ENCODE data around the gene ADAM10.

Gene ADAM10

DNA sequence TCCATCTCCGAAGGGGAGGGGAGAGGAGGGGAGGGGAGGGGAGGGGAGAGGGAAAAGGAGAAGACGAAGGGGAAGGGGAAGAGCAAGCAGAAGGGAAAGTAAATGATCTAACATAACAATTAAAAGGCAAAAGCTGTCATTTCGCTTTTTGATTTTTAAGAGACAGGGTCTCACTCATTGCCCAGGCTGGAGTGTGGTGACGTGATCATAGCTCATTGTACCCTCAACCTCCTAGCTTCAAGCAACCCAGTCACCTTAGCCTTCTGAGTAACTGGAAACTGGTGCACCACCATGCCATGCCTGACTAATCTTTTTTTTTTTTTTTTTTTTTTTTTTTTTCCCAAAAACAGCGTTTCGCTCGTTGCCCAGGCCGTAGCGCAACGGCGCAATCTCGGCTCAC, 22.6 kb downstream of the ADAM10 start:
- TF ChIP-seq, protein P1, sequence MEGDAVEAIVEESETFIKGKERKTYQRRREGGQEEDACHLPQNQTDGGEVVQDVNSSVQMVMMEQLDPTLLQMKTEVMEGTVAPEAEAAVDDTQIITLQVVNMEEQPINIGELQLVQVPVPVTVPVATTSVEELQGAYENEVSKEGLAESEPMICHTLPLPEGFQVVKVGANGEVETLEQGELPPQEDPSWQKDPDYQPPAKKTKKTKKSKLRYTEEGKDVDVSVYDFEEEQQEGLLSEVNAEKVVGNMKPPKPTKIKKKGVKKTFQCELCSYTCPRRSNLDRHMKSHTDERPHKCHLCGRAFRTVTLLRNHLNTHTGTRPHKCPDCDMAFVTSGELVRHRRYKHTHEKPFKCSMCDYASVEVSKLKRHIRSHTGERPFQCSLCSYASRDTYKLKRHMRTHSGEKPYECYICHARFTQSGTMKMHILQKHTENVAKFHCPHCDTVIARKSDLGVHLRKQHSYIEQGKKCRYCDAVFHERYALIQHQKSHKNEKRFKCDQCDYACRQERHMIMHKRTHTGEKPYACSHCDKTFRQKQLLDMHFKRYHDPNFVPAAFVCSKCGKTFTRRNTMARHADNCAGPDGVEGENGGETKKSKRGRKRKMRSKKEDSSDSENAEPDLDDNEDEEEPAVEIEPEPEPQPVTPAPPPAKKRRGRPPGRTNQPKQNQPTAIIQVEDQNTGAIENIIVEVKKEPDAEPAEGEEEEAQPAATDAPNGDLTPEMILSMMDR (IDR thresholded peaks at IDR 0.05; ENCODE audit: insufficient read depth, low read depth, low read length, missing control alignments), result no peak
- DNase-seq (ENCODE audit: low read depth), result no peak
- H3K4me3 ChIP-seq (ENCODE audit: low read depth, low read length), result no peak overlapping the region

DNA sequence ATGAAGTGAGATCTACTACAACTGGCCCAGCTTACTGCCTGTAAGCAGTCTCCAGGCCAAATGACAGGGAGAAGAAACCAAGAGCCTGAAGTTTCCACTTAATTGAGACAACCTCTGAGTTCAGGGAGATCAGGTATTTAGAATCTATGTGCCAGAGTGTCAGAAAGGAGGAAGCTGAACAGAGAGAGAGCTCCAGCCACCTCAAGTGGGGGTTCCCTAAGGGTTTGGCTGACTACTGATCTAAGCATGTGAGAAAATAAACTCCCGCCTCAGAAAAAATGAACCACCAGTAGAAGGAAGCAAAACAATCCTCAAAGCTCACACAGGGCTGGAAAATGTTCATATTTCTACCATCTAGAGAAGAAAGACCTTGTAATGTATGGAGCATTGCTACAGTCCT, 25.0 kb downstream of the ADAM10 start:
- DNase-seq (ENCODE audit: low read depth), result peak; percentile 72
- TF ChIP-seq, protein P1 (IDR thresholded peaks at IDR 0.05; ENCODE audit: insufficient read depth, low read depth, low read length, missing control alignments), result no peak
- H3K4me3 ChIP-seq (ENCODE audit: low read depth, low read length), result no peak overlapping the region

- DNase-seq (ENCODE audit: low read depth), result no peak
- TF ChIP-seq, protein P1 (IDR thresholded peaks at IDR 0.05; ENCODE audit: insufficient read depth, low read depth, low read length, missing control alignments), result no peak
- no peak overlapping the region for H3K4me3 ChIP-seq (ENCODE audit: low read depth, low read length)
Observed at GRCh38 chr15:58717357-58717756, 32.1 kb downstream of the ADAM10 start.

GRCh38 chr15:58716027-58716426, 33.5 kb downstream of the ADAM10 start:
- DNase-seq (ENCODE audit: low read depth), result no peak
- H3K4me3 ChIP-seq (ENCODE audit: low read depth, low read length), result no peak overlapping the region
- TF ChIP-seq, protein P1 (IDR thresholded peaks at IDR 0.05; ENCODE audit: insufficient read depth, low read depth, low read length, missing control alignments), result no peak

- DNase-seq (ENCODE audit: low read depth), result peak; percentile 17
- no peak overlapping the region for H3K4me3 ChIP-seq (ENCODE audit: low read depth, low read length)
- TF ChIP-seq, protein P1 (IDR thresholded peaks at IDR 0.05; ENCODE audit: insufficient read depth, low read depth, low read length, missing control alignments), result no peak
Observed at GRCh38 chr15:58715266-58715917, 34.1 kb downstream of the ADAM10 start.

- H3K4me3 ChIP-seq (ENCODE audit: low read depth, low read length), result no peak overlapping the region
- no peak for DNase-seq (ENCODE audit: low read depth)
- TF ChIP-seq, protein P1 (IDR thresholded peaks at IDR 0.05; ENCODE audit: insufficient read depth, low read depth, low read length, missing control alignments), result no peak
Observed at GRCh38 chr15:58710701-58711100, 38.8 kb downstream of the ADAM10 start.

GRCh38 chr15:58707397-58707796, 42.1 kb downstream of the ADAM10 start:
- TF ChIP-seq, protein P1 (IDR thresholded peaks at IDR 0.05; ENCODE audit: insufficient read depth, low read depth, low read length, missing control alignments), result no peak
- DNase-seq (ENCODE audit: low read depth), result no peak
- no peak overlapping the region for H3K4me3 ChIP-seq (ENCODE audit: low read depth, low read length)
